NCI-H2107 treated with DMSO at 0.1 percent for 48 hours (cell line): Measurements from ENCODE around the gene TSPAN6.

Source experiments
- DNase-seq: peaks from one replicate; lab custom pipeline; 2025; ENCODE audit not compliant: unreplicated experiment; lab: John Stamatoyannopoulos, UW

TSPAN6 gene

GRCh38 chrX:100648458-100649417 lies 12.1 kb upstream of the TSPAN6 start:
- DNase-seq = no peak

GRCh38 chrX:100647739-100648138 lies 11.1 kb upstream of the TSPAN6 start:
- DNase-seq = no peak

DNA sequence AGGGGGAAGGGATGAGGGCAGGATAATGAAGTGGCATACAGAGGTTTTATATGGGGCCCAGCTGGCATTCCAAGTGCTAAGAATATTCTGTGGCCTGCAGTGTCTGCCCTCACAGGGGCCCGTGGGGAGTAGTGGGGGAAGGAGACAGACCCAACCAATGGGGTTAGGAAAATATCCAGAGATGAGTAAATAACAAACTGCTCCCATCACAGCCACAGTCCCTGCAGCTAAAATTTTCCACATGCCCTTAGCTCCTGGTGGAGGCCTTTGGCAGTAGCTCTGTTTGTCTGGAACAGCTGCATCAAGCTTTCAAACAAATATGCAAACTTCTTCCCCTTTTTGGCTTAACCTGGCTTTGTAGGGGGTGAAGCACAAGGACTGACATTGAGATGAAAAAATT lies 10.5 kb upstream of the TSPAN6 start:
- DNase-seq = no peak

GRCh38 chrX:100645106-100645505 lies 8.5 kb upstream of the TSPAN6 start:
- DNase-seq = no peak

- DNase-seq = no peak
Observed at GRCh38 chrX:100643956-100644860, 7.6 kb upstream of the TSPAN6 start, which contains the start of gene SRPX2. Gene SRPX2 (plus strand): TSS chrX:100644199. CDS start chrX:100646323, 2,124 bp downstream.

DNA sequence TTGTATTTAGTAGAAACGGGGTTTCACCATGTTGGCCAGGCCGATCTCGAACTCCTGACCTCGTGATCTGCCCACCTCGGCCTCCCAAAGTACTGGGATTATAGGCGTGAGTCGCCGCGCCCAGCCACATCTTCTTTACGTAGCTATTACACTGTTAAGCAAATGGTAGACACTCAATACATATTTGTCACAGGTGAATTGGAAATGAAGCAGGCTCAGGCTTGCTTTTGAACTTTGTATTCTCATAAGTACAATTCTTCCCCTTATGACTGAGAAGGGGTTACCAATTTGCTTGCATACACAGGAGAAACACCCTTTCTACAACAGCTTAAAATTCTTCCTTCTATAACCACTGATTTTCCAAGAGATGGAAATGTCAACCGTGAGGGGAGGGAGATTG lies 6.6 kb upstream of the TSPAN6 start:
- DNase-seq = no peak

DNA sequence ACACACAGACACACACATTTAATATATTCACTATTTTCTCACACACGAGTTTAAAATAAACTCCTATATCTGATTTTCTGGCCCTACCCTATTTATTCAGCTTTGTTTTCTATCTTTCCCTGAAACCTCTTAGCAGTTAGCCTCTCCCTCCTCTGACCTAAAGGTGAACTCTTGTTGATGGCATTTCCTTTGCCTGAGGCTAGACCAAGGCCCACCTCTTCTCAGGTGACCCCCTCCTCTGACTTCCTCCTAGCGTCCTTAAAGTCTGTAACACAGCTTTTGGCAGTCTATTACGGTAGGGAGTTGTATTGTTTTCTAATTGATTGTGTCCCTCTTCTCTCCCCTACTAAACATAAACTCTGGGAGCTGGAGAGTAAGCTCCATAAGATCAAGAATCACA lies 5.7 kb upstream of the TSPAN6 start:
- DNase-seq = no peak

DNA sequence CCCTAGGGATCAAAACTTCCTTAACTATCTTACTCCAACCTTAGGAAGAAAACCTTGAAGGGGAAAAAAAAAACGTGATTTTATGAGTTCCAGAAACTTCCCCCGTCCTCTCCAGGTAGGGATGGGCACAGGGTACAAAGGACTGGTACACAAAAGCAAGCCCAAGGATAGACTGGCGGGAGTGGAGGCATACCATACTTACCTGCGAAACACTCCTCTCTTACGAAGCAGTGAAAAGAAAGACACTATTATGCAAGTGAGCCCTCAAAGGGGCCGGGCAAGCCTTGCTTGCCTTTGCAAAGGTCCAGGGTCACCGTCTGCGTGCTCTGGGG lies 651 bp downstream of the TSPAN6 start:
- no peak for DNase-seq

GRCh38 chrX:100635040-100635439 lies 1.6 kb downstream of the TSPAN6 start:
- DNase-seq = no peak

DNA sequence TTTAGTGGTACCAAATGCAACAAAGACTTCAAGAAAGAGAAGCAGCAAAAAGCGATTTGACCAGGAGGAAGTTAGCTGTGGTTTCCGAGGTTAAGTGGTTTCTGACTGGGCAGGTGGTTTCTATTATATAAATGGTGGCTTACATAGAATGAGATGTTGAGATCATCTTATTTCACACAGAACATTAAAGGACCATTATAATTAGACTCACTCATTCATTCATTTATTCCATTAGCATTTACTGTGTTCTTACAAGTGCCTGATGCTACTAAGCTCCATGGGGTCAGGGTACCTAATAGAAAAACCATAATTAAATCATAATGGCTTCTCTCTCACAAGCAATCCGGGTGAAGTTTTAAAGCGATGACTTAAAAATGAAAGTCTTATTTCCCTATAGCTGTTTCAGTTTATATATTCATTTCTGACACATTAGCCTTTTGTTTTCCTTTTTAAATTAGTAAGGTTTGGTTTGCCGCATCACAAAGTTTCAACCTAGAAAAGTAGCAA lies 10.6 kb downstream of the TSPAN6 start:
- peak; percentile 53 for DNase-seq

DNA sequence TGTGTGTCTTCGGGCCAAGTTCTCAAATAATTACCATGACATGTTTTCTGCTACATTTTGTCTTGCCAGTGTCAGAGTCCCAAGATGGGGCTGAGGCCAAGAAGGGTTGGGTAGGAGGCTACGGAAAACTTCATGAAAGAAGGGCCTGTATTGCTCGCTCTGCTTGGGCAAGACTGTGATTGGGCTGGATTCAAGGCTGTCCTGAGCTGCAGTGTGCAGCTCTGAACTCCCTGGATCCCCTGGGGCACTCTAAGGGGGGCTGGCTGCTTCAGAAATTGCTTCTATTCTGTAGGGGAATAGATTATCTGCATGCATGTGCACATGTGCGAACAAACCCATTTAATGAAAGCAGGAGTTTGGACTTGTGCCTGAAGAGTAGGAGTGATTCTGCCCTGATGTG lies 13.6 kb downstream of the TSPAN6 start:
- no peak for DNase-seq

GRCh38 chrX:100615005-100615404 lies 21.6 kb downstream of the TSPAN6 start:
- peak; percentile 31 for DNase-seq

DNA sequence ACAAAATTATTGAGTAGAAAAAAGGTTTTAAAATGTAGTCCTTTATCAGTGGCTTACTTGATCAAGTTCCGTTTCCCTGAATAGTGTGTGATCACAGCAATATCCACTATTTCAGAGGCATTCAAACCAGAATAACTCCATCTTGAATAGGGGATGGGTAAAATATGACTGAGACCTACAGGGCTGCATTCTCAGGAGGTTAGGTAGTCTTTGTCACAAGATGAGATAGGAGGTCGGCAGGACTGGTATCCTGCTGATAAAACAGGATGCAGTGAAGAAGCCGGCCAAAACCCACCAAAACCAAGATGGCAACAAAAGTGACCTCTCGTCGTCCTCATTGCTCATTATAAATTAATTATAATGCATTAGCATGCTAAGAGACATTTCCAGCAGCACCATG lies 24.7 kb downstream of the TSPAN6 start:
- DNase-seq = no peak

DNA sequence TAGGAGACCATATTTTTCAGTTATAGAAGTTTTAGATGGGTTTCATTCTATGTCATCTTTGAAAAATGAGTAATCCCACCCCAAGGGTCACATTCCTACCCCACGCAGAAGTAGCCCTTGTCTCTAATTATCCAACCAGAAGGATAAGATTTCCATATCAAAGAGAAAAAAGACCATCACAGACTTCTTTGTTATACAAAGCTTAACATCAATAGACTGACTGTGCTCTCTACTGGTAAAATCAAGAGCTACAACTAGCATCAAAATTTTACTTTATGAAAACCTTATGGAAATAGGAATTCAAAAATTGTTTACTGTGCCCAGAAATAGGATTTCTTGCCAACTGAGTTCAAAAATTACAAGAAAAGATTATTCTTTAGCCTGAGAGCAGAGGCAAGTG lies 27.0 kb downstream of the TSPAN6 start:
- no peak for DNase-seq

- no peak for DNase-seq
Observed at GRCh38 chrX:100606753-100607152, 29.9 kb downstream of the TSPAN6 start.

DNA sequence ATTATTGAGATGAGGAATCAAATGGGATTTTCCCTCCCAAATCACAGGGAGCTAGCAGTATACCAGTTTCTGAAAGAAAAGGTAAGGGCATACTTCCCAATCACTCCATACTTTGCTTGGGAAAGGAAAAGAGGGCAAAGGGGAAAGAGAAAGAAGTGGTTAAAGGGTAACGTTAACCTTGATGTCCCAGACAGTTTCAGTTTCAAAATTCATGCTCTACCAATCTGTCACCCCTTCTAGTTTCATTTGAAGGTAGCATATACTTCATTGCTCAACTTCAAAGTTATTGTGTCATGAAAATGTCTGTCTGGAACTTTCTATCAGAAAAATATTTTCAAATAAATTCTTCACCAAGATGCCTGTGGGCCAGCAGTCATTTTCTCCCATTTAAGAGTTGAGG lies 35.8 kb downstream of the TSPAN6 start:
- no peak for DNase-seq

GRCh38 chrX:100600340-100600739 lies 36.3 kb downstream of the TSPAN6 start:
- no peak for DNase-seq

DNA sequence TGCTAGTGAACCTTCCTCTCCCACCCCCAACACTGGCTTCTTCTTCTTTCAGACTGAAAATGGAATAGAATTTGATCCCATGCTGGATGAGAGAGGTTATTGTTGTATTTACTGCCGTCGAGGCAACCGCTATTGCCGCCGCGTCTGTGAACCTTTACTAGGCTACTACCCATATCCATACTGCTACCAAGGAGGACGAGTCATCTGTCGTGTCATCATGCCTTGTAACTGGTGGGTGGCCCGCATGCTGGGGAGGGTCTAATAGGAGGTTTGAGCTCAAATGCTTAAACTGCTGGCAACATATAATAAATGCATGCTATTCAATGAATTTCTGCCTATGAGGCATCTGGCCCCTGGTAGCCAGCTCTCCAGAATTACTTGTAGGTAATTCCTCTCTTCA lies 37.1 kb downstream of the TSPAN6 start:
- DNase-seq = no peak

GRCh38 chrX:100596601-100597000 lies 40.0 kb downstream of the TSPAN6 start:
- DNase-seq = no peak

GRCh38 chrX:100593581-100593980 lies 43.0 kb downstream of the TSPAN6 start:
- DNase-seq = no peak

GRCh38 chrX:100593126-100593525 lies 43.5 kb downstream of the TSPAN6 start:
- no peak for DNase-seq
